H1 (cell line): Measurements from ENCODE around the gene ADGRB2.

Source experiments
- CHD2 ChIP-seq: IDR thresholded peaks from 2 replicates; pipeline ENCODE4 v1.6.1; 2012; ENCODE audit warnings: low read length, improper control_type of control experiment
- POLR2A ChIP-seq, 2 experiments: IDR thresholded peaks; 1 replicate in 1 of 2; 2 replicates in 1 of 2; pipeline ENCODE4 v1.6.1; 2011; ENCODE audit warnings: low read depth in 2 of 2, low read length in 2 of 2, mild to moderate bottlenecking in 2 of 2; ENCODE audit errors: control extremely low read depth in 1 of 2
- RFX5 ChIP-seq: IDR thresholded peaks from 2 replicates; pipeline ENCODE4 v1.6.1; 2011; ENCODE audit warnings: low read depth, low read length, improper control_type of control experiment, borderline replicate concordance
- YY1 ChIP-seq: IDR thresholded peaks from 2 replicates; pipeline ENCODE4 v1.6.1; 2011; ENCODE audit warnings: low read depth, mild to moderate bottlenecking, low read length

- TF ChIP-seq POLR2A (IDR thresholded peaks at IDR 0.05; ENCODE audit: control extremely low read depth in 1 of 2, low read depth in 2 of 2, low read length in 2 of 2), result no peak
- TF ChIP-seq RFX5, result no peak
- TF ChIP-seq YY1, result no peak
- TF ChIP-seq CHD2, result no peak
Observed at GRCh38 chr1:31749785-31750735, 14.1 kb downstream of the ADGRB2 start.
